Measurements from ENCODE around the gene SCN9A. TPM values are rescaled to one million over a fixed set of nuclear protein-coding genes. Genes with fewer than 3 reads are reported as not detected.
A peak's percentile ranks its signal among the peaks of the same experiment; 100 is the strongest.

SCN9A gene
- total RNA-seq, 1 experiment from 2014 or later: 0.07 TPM

GRCh38 chr2:166179201-166179600 is 196.5 kb downstream of the SCN9A start:
- no peak for DNase-seq (ENCODE audit: low read depth, low spot score)
- Histone ChIP-seq H3K9me3 (ENCODE audit: control insufficient read depth in 1 of 2, insufficient read depth in 1 of 2, low read depth in 1 of 2, low read length in 2 of 2) (no peaks in the 10 kb centered on the region), H2AFZ (ENCODE audit: low read depth, low read length, poor library complexity, severe bottlenecking) (no peak overlapping the region), H3K27me3 (ENCODE audit: insufficient read depth, low read length) (peaks cover 19% of the 10 kb centered on the region; the same call in 1 of the 2 replicates), H3K79me2 (ENCODE audit: insufficient read depth, low read length) (no peaks in the 10 kb centered on the region), H3K4me2 (ENCODE audit: low read length) (no peak overlapping the region), H3K4me3 (replicated peaks in 1 of 2; ENCODE audit: low read depth in 1 of 2, low read length in 2 of 2) (no peak overlapping the region), H3K27ac (ENCODE audit: low read depth, low read length) (no peak overlapping the region), H3K9ac (ENCODE audit: low read length) (no peak overlapping the region), H3K9me2 (ENCODE audit: insufficient read depth) (no peaks in the 10 kb centered on the region), H4K20me1 (ENCODE audit: insufficient read depth) (no peaks in the 10 kb centered on the region), H3K36me3 (ENCODE audit: control insufficient read depth in 1 of 2, insufficient read depth in 2 of 2, low read length in 2 of 2) (no peaks in the 10 kb centered on the region), H3K4me1 (ENCODE audit: control insufficient read depth in 1 of 2, insufficient read depth in 2 of 2, low read length in 2 of 2) (no peaks in the 10 kb centered on the region)
- CTCF ChIA-PET: interaction anchor here (0.7 to 3.2 kb wide), 2 partner anchors 241 to 337 kb away, joined by 4 to 20 read pairs; no protein-coding TSS in a partner anchor
- no peak for ATAC-seq
- POLR2A ChIA-PET: no interaction called here
- intact Hi-C loops (cut with micrococcal nuclease): no loop called here
- no TSS peak for BruUV-seq (replicated peaks)
- peak; percentile 31; the same call in 1 of the 2 replicates for TF ChIP-seq RAD21 (IDR thresholded peaks at IDR 0.05; ENCODE audit: low read depth)
- no peak for TF ChIP-seq TCF7L2 (IDR thresholded peaks at IDR 0.05; ENCODE audit: borderline replicate concordance, extremely low read depth, insufficient read depth, insufficient read length)
- RAD21 ChIA-PET (ENCODE audit: low non-redundant PET in 1 of 2, low total read pairs in 2 of 2, uncharacterized antibody in 2 of 2, unreplicated experiment in 2 of 2): no interaction called here

- Histone ChIP-seq H3K4me2 (ENCODE audit: low read length) (no peak overlapping the region), H3K36me3 (ENCODE audit: control insufficient read depth in 1 of 2, insufficient read depth in 2 of 2, low read length in 2 of 2) (no peaks in the 10 kb centered on the region), H3K27me3 (ENCODE audit: insufficient read depth, low read length) (0 out of 2 replicates have a peak, but pooled peaks cover 4% of the 10 kb centered on the region), H3K9me3 (ENCODE audit: control insufficient read depth in 1 of 2, insufficient read depth in 1 of 2, low read depth in 1 of 2, low read length in 2 of 2) (no peaks in the 10 kb centered on the region), H3K79me2 (ENCODE audit: insufficient read depth, low read length) (no peaks in the 10 kb centered on the region), H2AFZ (ENCODE audit: low read depth, low read length, poor library complexity, severe bottlenecking) (no peak overlapping the region), H3K27ac (ENCODE audit: low read depth, low read length) (no peak overlapping the region), H3K4me3 (replicated peaks in 1 of 2; ENCODE audit: low read depth in 1 of 2, low read length in 2 of 2) (no peak overlapping the region), H4K20me1 (ENCODE audit: insufficient read depth) (no peaks in the 10 kb centered on the region), H3K4me1 (ENCODE audit: control insufficient read depth in 1 of 2, insufficient read depth in 2 of 2, low read length in 2 of 2) (no peaks in the 10 kb centered on the region), H3K9ac (ENCODE audit: low read length) (no peak overlapping the region), H3K9me2 (ENCODE audit: insufficient read depth) (no peaks in the 10 kb centered on the region)
- RAD21 ChIA-PET (ENCODE audit: low non-redundant PET in 1 of 2, low total read pairs in 2 of 2, uncharacterized antibody in 2 of 2, unreplicated experiment in 2 of 2): no interaction called here
- POLR2A ChIA-PET: no interaction called here
- CTCF ChIA-PET: no interaction called here
- no peak for TF ChIP-seq RAD21 (IDR thresholded peaks at IDR 0.05; ENCODE audit: low read depth)
- no peak for TF ChIP-seq POLR2AphosphoS5 (IDR thresholded peaks at IDR 0.05; ENCODE audit: low read depth, low read length)
- TF ChIP-seq SIN3A (IDR thresholded peaks at IDR 0.05; ENCODE audit: low read depth): no peak
- TF ChIP-seq EGR1 (IDR thresholded peaks at IDR 0.05; ENCODE audit: low read depth): no peak
- TF ChIP-seq ATF3 (IDR thresholded peaks at IDR 0.05): no peak
- TF ChIP-seq ZFX (IDR thresholded peaks at IDR 0.05): no peak
- no peak for TF ChIP-seq CEBPB (IDR thresholded peaks at IDR 0.05; ENCODE audit: low read depth)
- TF ChIP-seq SP1 (IDR thresholded peaks at IDR 0.05; ENCODE audit: low read depth): no peak
- TF ChIP-seq FOSL1 (IDR thresholded peaks at IDR 0.05; ENCODE audit: low read depth): no peak
- TF ChIP-seq CBX3 (IDR thresholded peaks at IDR 0.05; ENCODE audit: low read depth): no peak
- no peak for TF ChIP-seq YY1 (IDR thresholded peaks at IDR 0.05; ENCODE audit: extremely low read depth, insufficient replicate concordance, low read depth, low read length)
- no peak for TF ChIP-seq EZH2 (IDR thresholded peaks at IDR 0.05)
- no peak for TF ChIP-seq REST (IDR thresholded peaks at IDR 0.05; ENCODE audit: low read depth)
- TF ChIP-seq POLR2A (IDR thresholded peaks at IDR 0.05; ENCODE audit: borderline replicate concordance, extremely low read depth, insufficient read depth, insufficient read length): no peak
- TF ChIP-seq CTCF (IDR thresholded peaks at IDR 0.05 in 2 of 3, conservative IDR thresholded peaks at IDR 0.05 in 1 of 3; ENCODE audit: borderline replicate concordance in 1 of 3, insufficient read depth in 1 of 3, low read depth in 2 of 3, low read length in 2 of 3): no peak
- ATAC-seq (no peak), DNase-seq (ENCODE audit: low read depth, low spot score) (no peak)
- no TSS peak for BruUV-seq (replicated peaks)
- intact Hi-C loops (cut with micrococcal nuclease): no loop called here
Measured at GRCh38 chr2:166173263-166173662, 202.5 kb downstream of the SCN9A start.
